HG03064 (cell line): ENCODE results near the gene NSL1.
"Not testable (repeated sequence)": the region's sequence is repeated elsewhere in the genome, so short reads cannot be mapped to it uniquely, and the experiment has no call there.

ENCODE experiments used
- ATAC-seq: cut with Tn5 transposase; IDR thresholded peaks from one replicate; pipeline ENCODE4 v1.9.1; 2021; ENCODE audit warnings: low read depth; ENCODE audit not compliant: unreplicated experiment

NSL1 gene

GRCh38 chr1:212783976-212784375 is 7.6 kb downstream of the NSL1 start:
- ATAC-seq = no peak

- no peak for ATAC-seq
Observed at GRCh38 chr1:212782422-212783154, 9.0 kb downstream of the NSL1 start.

GRCh38 chr1:212781225-212781624 is 10.4 kb downstream of the NSL1 start:
- ATAC-seq = no peak

GRCh38 chr1:212780759-212781158 is 10.8 kb downstream of the NSL1 start:
- no peak for ATAC-seq

- not testable (repeated sequence) for ATAC-seq
Observed at GRCh38 chr1:212779086-212779485, 12.5 kb downstream of the NSL1 start.

- no peak for ATAC-seq
Observed at GRCh38 chr1:212777151-212777550, 14.4 kb downstream of the NSL1 start.

GRCh38 chr1:212775241-212775640 is 16.3 kb downstream of the NSL1 start:
- no peak for ATAC-seq

GRCh38 chr1:212774584-212774983 is 17.0 kb downstream of the NSL1 start:
- ATAC-seq = no peak

GRCh38 chr1:212773011-212773410 is 18.6 kb downstream of the NSL1 start:
- no peak for ATAC-seq

GRCh38 chr1:212771341-212771740 is 20.2 kb downstream of the NSL1 start:
- ATAC-seq = no peak

- ATAC-seq = no peak
Observed at GRCh38 chr1:212769459-212770167, 22.0 kb downstream of the NSL1 start.

- not testable (repeated sequence) for ATAC-seq
Observed at GRCh38 chr1:212766825-212767224, 24.8 kb downstream of the NSL1 start.

- ATAC-seq = not testable (repeated sequence)
Observed at GRCh38 chr1:212764718-212765281, 26.8 kb downstream of the NSL1 start.

GRCh38 chr1:212762839-212763238 is 28.7 kb downstream of the NSL1 start:
- ATAC-seq = no peak

- no peak for ATAC-seq
Observed at GRCh38 chr1:212762234-212762633, 29.3 kb downstream of the NSL1 start.

GRCh38 chr1:212760126-212760823 is 31.3 kb downstream of the NSL1 start:
- no peak for ATAC-seq

- no peak for ATAC-seq
Observed at GRCh38 chr1:212759683-212760082, 31.9 kb downstream of the NSL1 start.

- ATAC-seq = no peak
Observed at GRCh38 chr1:212754680-212755079, 36.9 kb downstream of the NSL1 start.

GRCh38 chr1:212754193-212754592 is 37.4 kb downstream of the NSL1 start:
- peak; percentile 52 for ATAC-seq

- ATAC-seq = no peak
Observed at GRCh38 chr1:212753749-212754148, 37.8 kb downstream of the NSL1 start.

- ATAC-seq = no peak
Observed at GRCh38 chr1:212752934-212753497, 38.6 kb downstream of the NSL1 start.
